K562 (cell line): ENCODE data around the gene DEFB113. TPM values are rescaled to one million over a fixed set of nuclear protein-coding genes. Genes with fewer than 3 reads are reported as not detected.
A peak's percentile ranks its signal among the peaks of the same experiment; 100 is the strongest.

Source experiments
- ARID1B ChIP-seq: fragments of 450-650 bp; IDR thresholded peaks from 2 replicates; pipeline ENCODE4 v1.6.1; 2016; ENCODE audit warnings: antibody characterized with exemption, mild to moderate bottlenecking, inconsistent platforms
- BHLHE40 ChIP-seq: IDR thresholded peaks from 2 replicates; pipeline ENCODE4 v1.6.1; 2011; ENCODE audit warnings: low read length, improper control_type of control experiment
- BRD9 ChIP-seq: fragments of 450-650 bp; IDR thresholded peaks from 2 replicates; pipeline ENCODE4 v1.6.1; 2018; ENCODE audit warnings: low read depth; ENCODE audit not compliant: partially characterized antibody
- CCAR2 ChIP-seq: fragments of 200-400 bp; formaldehyde crosslinking; IDR thresholded peaks from 2 replicates; pipeline ENCODE4 v1.6.1; 2017; ENCODE audit warnings: mild to moderate bottlenecking, low read depth, low read length
- DDX20 ChIP-seq: fragments of 450-650 bp; IDR thresholded peaks from 2 replicates; pipeline ENCODE4 v1.6.1; 2016; ENCODE audit warnings: missing genetic modification characterization, low read depth, mild to moderate bottlenecking, missing compliant biosample characterization, moderate library complexity
- E2F1 ChIP-seq: sonication (generic); formaldehyde crosslinking; IDR thresholded peaks from 2 replicates; pipeline ENCODE4 v1.8.1; 2023; ENCODE audit warnings: mild to moderate bottlenecking, missing genetic modification reagents, moderate library complexity
- E2F8 ChIP-seq: fragments of 450-650 bp; IDR thresholded peaks from 2 replicates; pipeline ENCODE4 v1.7.1; 2018; ENCODE audit warnings: mild to moderate bottlenecking, low read depth; ENCODE audit not compliant: partially characterized antibody
- GATAD2A ChIP-seq: fragments of 450-650 bp; IDR thresholded peaks from 2 replicates; pipeline ENCODE4 v1.6.1; 2017
- GTF2B ChIP-seq: IDR thresholded peaks from 2 replicates; pipeline ENCODE4 v1.6.1; 2011; ENCODE audit not compliant: insufficient read length; ENCODE audit errors: extremely low read depth
- HDAC1 ChIP-seq, 2 experiments: fragments of 450-650 bp; IDR thresholded peaks; 2 replicates each; pipeline ENCODE4 v1.6.1; 2016 to 2017; ENCODE audit warnings: inconsistent platforms in 1 of 2, mild to moderate bottlenecking in 1 of 2, moderate library complexity in 1 of 2
- KDM2B ChIP-seq: fragments of 250-450 bp; sonication (Bioruptor Pico); IDR thresholded peaks from 2 replicates; pipeline ENCODE4 v1.8.0; 2021; ENCODE audit warnings: mild to moderate bottlenecking, moderate library complexity
- KLF16 ChIP-seq: IDR thresholded peaks from 2 replicates; pipeline ENCODE4 v1.6.1; 2016; ENCODE audit warnings: antibody characterized with exemption
- LEF1 ChIP-seq: fragments of 450-650 bp; IDR thresholded peaks from 2 replicates; pipeline ENCODE4 v1.6.1; 2016; ENCODE audit warnings: mild to moderate bottlenecking
- MAFK ChIP-seq: IDR thresholded peaks from 2 replicates; pipeline ENCODE4 v1.6.1; 2011; ENCODE audit warnings: low read length, improper control_type of control experiment
- MTF1 ChIP-seq: fragments of 250-450 bp; sonication (Bioruptor Pico); IDR thresholded peaks from 2 replicates; pipeline ENCODE4 v1.9.0; 2021; ENCODE audit warnings: moderate library complexity, mild to moderate bottlenecking, inconsistent platforms, borderline replicate concordance
- NONO ChIP-seq, 2 experiments: fragments of 200-400 bp in 1 of 2; fragments of 450-650 bp in 1 of 2; formaldehyde crosslinking in 1 of 2; IDR thresholded peaks; 2 replicates each; pipeline ENCODE4 v1.6.1; 2017; ENCODE audit warnings: low read depth in 2 of 2, mild to moderate bottlenecking in 2 of 2, moderate library complexity in 2 of 2, low read length in 1 of 2
- PCBP1 ChIP-seq: fragments of 200-400 bp; formaldehyde crosslinking; IDR thresholded peaks from 2 replicates; pipeline ENCODE4 v1.6.1; 2018; ENCODE audit warnings: mild to moderate bottlenecking, low read depth, low read length; ENCODE audit not compliant: poor library complexity, severe bottlenecking
- PHF21A ChIP-seq: fragments of 450-650 bp; IDR thresholded peaks from 2 replicates; pipeline ENCODE4 v1.6.1; 2017; ENCODE audit warnings: low read depth, borderline replicate concordance
- TARDBP ChIP-seq: fragments of 450-650 bp; IDR thresholded peaks from 2 replicates; pipeline ENCODE4 v1.6.1; 2016
- TBL1XR1 ChIP-seq, 2 experiments: IDR thresholded peaks; 2 replicates each; pipeline ENCODE4 v1.6.1; 2012; ENCODE audit warnings: improper control_type of control experiment in 2 of 2, low read length in 2 of 2, mild to moderate bottlenecking in 1 of 2
- TCF3 ChIP-seq: sonication (generic); formaldehyde crosslinking; IDR thresholded peaks from 2 replicates; pipeline ENCODE4 v1.4.0; 2020; ENCODE audit warnings: mild to moderate bottlenecking, missing genetic modification reagents
- U2AF2 ChIP-seq: fragments of 200-400 bp; formaldehyde crosslinking; optimal IDR thresholded peaks from 2 replicates; pipeline ENCODE3; 2017; ENCODE audit warnings: low read depth, mild to moderate bottlenecking, low read length
- VEZF1 ChIP-seq: fragments of 200-800 bp; sonication (Bioruptor generic); IDR thresholded peaks from 2 replicates; pipeline ENCODE4 v1.6.1; 2017; ENCODE audit warnings: missing genetic modification characterization, missing compliant biosample characterization
- WHSC1 ChIP-seq: IDR thresholded peaks from one replicate; pipeline ENCODE4 v1.6.1; 2012; ENCODE audit warnings: low read length, control low read depth, inconsistent platforms
- ZNF24 ChIP-seq: fragments of 450-650 bp; IDR thresholded peaks from 2 replicates; pipeline ENCODE4 v1.6.1; 2016
- ZNF311 ChIP-seq: fragments of 250-450 bp; sonication (Bioruptor Pico); IDR thresholded peaks from 2 replicates; pipeline ENCODE4 v1.4.0; 2020; ENCODE audit warnings: mild to moderate bottlenecking, moderate library complexity
- polyA plus RNA-seq, 8 experiments: library from polyadenylated mRNA; depleted of rRNA in 4 of 8; stranded (reverse) in 5 of 8; unstranded in 3 of 8; fragments of >200 nt; fragmentation: Nextera tagmentation in 2 of 8; fragmentation: Illumina TruSeq in 1 of 8; extraction: Ambion mirVana in 2 of 8; extraction: Trizol in 1 of 8; gene quantifications; 2 replicates each; pipeline versions ENCODE4 v1.2.1 to v1.2.3, GENCODE V29; 2011 to 2014; ENCODE audit warnings: inconsistent platforms in 1 of 8, missing spikeins in 1 of 8
- total RNA-seq, 7 experiments: library from RNA; depleted of rRNA in 6 of 7; stranded (reverse); fragments of >200 nt in 6 of 7; fragmentation: Illumina TruSeq in 2 of 7; extraction: Trizol in 2 of 7; gene quantifications; 2 replicates each; pipeline versions ENCODE4 v1.2.1 to v1.2.3, GENCODE V29; 2011 to 2021; ENCODE audit warnings: low replicate concordance in 1 of 7

The DEFB113 gene
- total and polyA plus RNA-seq, 9 of the 15 experiments (the other 6 are each of a cell fraction or from before 2014, with no cell fraction given), result not detected

GRCh38 chr6:49934770-49935169 lies 34.7 kb downstream of the DEFB113 start (continued):
- TF ChIP-seq GTF2B (no peak), KDM2B (CRISPR knock-in tag) (no peak), TCF3 (CRISPR knock-in tag) (0 out of 2 replicates have a peak, but pooled peaks have one; percentile 10), DDX20 (tag) (no peak), GATAD2A (no peak), PHF21A (no peak), BHLHE40 (no peak), U2AF2 (no peak), KLF16 (no peak), HDAC1 (IDR thresholded peaks at IDR 0.05) (peak in 1 of 2 experiments; percentile 50; a peak in 1 of 4 replicates), CCAR2 (no peak), NONO (IDR thresholded peaks at IDR 0.05; ENCODE audit: low read depth in 2 of 2, low read length in 1 of 2) (no peak), E2F1 (no peak), MTF1 (CRISPR knock-in tag) (no peak), ZNF311 (CRISPR knock-in tag) (no peak), ARID1B (peak; percentile 41; the same call in 1 of the 2 replicates), ZNF24 (no peak), WHSC1 (no peak), TBL1XR1 (IDR thresholded peaks at IDR 0.05; ENCODE audit: low read length in 2 of 2) (no peak), BRD9 (no peak), E2F8 (no peak), TARDBP (no peak), LEF1 (peak; percentile 34; the same call in 1 of the 2 replicates), VEZF1 (no peak), MAFK (no peak), PCBP1 (no peak)
